ENCODE results near the gene IFT22.

DNA sequence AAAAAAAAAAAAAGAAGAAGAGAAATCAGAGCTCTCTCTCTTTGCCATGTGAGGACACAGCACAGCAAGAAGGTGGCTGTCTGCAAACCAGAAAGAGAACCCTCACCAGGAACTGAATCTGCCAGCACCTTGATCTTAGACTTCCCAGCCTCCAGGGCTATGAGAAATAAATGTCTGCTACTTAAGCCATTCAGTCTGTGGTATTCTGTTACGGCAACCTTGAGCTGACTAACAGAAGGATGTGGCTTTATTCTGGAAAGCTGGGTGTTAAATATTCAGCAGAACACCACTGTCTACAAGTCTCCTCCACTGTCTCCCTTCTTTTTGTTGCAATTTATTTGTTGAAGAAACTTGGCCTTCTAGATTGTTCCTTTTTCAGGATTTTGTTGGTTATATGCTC is 46.1 kb upstream of the IFT22 start:
- TF ChIP-seq POLR2A (IDR thresholded peaks at IDR 0.05): no peak
- TF ChIP-seq, protein P1, sequence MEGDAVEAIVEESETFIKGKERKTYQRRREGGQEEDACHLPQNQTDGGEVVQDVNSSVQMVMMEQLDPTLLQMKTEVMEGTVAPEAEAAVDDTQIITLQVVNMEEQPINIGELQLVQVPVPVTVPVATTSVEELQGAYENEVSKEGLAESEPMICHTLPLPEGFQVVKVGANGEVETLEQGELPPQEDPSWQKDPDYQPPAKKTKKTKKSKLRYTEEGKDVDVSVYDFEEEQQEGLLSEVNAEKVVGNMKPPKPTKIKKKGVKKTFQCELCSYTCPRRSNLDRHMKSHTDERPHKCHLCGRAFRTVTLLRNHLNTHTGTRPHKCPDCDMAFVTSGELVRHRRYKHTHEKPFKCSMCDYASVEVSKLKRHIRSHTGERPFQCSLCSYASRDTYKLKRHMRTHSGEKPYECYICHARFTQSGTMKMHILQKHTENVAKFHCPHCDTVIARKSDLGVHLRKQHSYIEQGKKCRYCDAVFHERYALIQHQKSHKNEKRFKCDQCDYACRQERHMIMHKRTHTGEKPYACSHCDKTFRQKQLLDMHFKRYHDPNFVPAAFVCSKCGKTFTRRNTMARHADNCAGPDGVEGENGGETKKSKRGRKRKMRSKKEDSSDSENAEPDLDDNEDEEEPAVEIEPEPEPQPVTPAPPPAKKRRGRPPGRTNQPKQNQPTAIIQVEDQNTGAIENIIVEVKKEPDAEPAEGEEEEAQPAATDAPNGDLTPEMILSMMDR (IDR thresholded peaks at IDR 0.05): no peak

Data from heart left ventricle (tissue), 13 donors.